GM11168 (cell line): ENCODE data around the gene ALDH8A1.

Experiments
- in situ Hi-C: fragments of 300-500 bp; cut with MboI; formaldehyde crosslinking; loops from one replicate; pipeline ENCODE4 v1.12.0; 2022; ENCODE audit warnings: low sequenced_read_pairs; ENCODE audit not compliant: unreplicated experiment

Gene ALDH8A1

GRCh38 chr6:134878136-134878535 is 71.8 kb downstream of the ALDH8A1 start:
- in situ Hi-C loops: no loop called here

GRCh38 chr6:134875367-134875766 is 74.5 kb downstream of the ALDH8A1 start:
- in situ Hi-C loops: no loop called here

GRCh38 chr6:134873500-134874388 is 76.2 kb downstream of the ALDH8A1 start:
- in situ Hi-C loops: no loop called here

- in situ Hi-C loops: no loop called here
Observed at GRCh38 chr6:134870677-134871498, 79.0 kb downstream of the ALDH8A1 start.

- in situ Hi-C loops: no loop called here
Observed at GRCh38 chr6:134868812-134869211, 81.1 kb downstream of the ALDH8A1 start.
